Left ventricle myocardium inferior (tissue), 1 donor: ENCODE data around the gene ZCCHC8. TPM values are rescaled to one million over a fixed set of nuclear protein-coding genes. Genes with fewer than 3 reads are reported as not detected.
"Not testable (repeated sequence)": the region's sequence is repeated elsewhere in the genome, so short reads cannot be mapped to it uniquely, and the experiment has no call there.

ENCODE experiments used
- DNase-seq: peaks from one replicate; pipeline ENCODE4 v3.0.0-alpha.2; 2020
- H3K27ac ChIP-seq: fragments of 200-600 bp; replicated peaks from 2 replicates; pipeline ENCODE4 v1.8.0; 2021
- H3K27me3 ChIP-seq: fragments of 200-600 bp; 2 replicates; pipeline ENCODE4 v1.8.0; 2021; ENCODE audit warnings: low read depth
- H3K36me3 ChIP-seq: fragments of 200-600 bp; 2 replicates; pipeline ENCODE4 v1.8.0; 2021
- H3K4me1 ChIP-seq: fragments of 200-600 bp; 2 replicates; pipeline ENCODE4 v1.8.0; 2021
- H3K4me3 ChIP-seq: fragments of 200-600 bp; 2 replicates; pipeline ENCODE4 v1.8.0; 2021; ENCODE audit warnings: mild to moderate bottlenecking, moderate library complexity
- H3K9me3 ChIP-seq: fragments of 200-600 bp; replicated peaks from 2 replicates; pipeline ENCODE4 v1.8.0; 2021
- CTCF ChIP-seq: fragments of 200-600 bp; IDR thresholded peaks from 2 replicates; pipeline ENCODE4 v1.8.0; 2021; ENCODE audit warnings: antibody characterized with exemption, mild to moderate bottlenecking, borderline replicate concordance
- intact Hi-C: fragments of 100-400 bp; cut with micrococcal nuclease; formaldehyde crosslinking; loops from one replicate; pipeline ENCODE4 v1.11.0; 2022
- total RNA-seq: library from RNA; stranded (reverse); fragmentation: NEBNext Ultra II Directional; extraction: Animal tissue kit (Norgen Biotek cat#: 25700); gene quantifications from one replicate; pipeline ENCODE4 v1.2.1, GENCODE V29; 2021
- donor health status: DM: no; HTN: yes; CAD: no; lungs with severe emphysema.

Gene ZCCHC8
- total RNA-seq, 1 donor from 2014 or later: 8.4 TPM

- DNase-seq: no peak
- Histone ChIP-seq H3K27ac (no peak overlapping the region), H3K4me3 (no peak overlapping the region), H3K36me3 (no peaks in the 10 kb centered on the region), H3K4me1 (no peaks in the 10 kb centered on the region), H3K9me3 (no peaks in the 10 kb centered on the region), H3K27me3 (no peaks in the 10 kb centered on the region)
- no peak for TF ChIP-seq CTCF
- intact Hi-C loops: no loop called here
These were observed 46.0 kb downstream of the ZCCHC8 start for GRCh38 chr12:122454739-122455138.

GRCh38 chr12:122454250-122454721 is 46.4 kb downstream of the ZCCHC8 start:
- H3K27ac ChIP-seq: no peak overlapping the region
- H3K4me1 ChIP-seq: no peaks in the 10 kb centered on the region
- no peaks in the 10 kb centered on the region for H3K36me3 ChIP-seq
- no peaks in the 10 kb centered on the region for H3K27me3 ChIP-seq
- no peak for DNase-seq
- intact Hi-C loops: no loop called here
- H3K4me3 ChIP-seq: no peak overlapping the region
- no peaks in the 10 kb centered on the region for H3K9me3 ChIP-seq
- TF ChIP-seq CTCF: no peak

GRCh38 chr12:122452701-122453285 is 47.9 kb downstream of the ZCCHC8 start:
- no peak for DNase-seq
- TF ChIP-seq CTCF: no peak
- Histone ChIP-seq H3K36me3 (no peaks in the 10 kb centered on the region), H3K27ac (no peak overlapping the region), H3K27me3 (no peaks in the 10 kb centered on the region), H3K4me3 (no peak overlapping the region), H3K9me3 (no peaks in the 10 kb centered on the region), H3K4me1 (no peaks in the 10 kb centered on the region)
- intact Hi-C loops: no loop called here

GRCh38 chr12:122449317-122449716 is 51.4 kb downstream of the ZCCHC8 start:
- no peak overlapping the region for H3K4me3 ChIP-seq
- no peaks in the 10 kb centered on the region for H3K9me3 ChIP-seq
- H3K4me1 ChIP-seq: no peaks in the 10 kb centered on the region
- intact Hi-C loops: no loop called here
- DNase-seq: no peak
- H3K27me3 ChIP-seq: no peaks in the 10 kb centered on the region
- H3K36me3 ChIP-seq: no peaks in the 10 kb centered on the region
- TF ChIP-seq CTCF: no peak
- H3K27ac ChIP-seq: no peak overlapping the region

GRCh38 chr12:122447825-122448224 is 52.9 kb downstream of the ZCCHC8 start:
- H3K4me3 ChIP-seq, H3K27me3 ChIP-seq, H3K36me3 ChIP-seq, H3K4me1 ChIP-seq, DNase-seq, H3K9me3 ChIP-seq, H3K27ac ChIP-seq, intact Hi-C loops: not testable (repeated sequence)

GRCh38 chr12:122446390-122446789 is 54.3 kb downstream of the ZCCHC8 start:
- H3K27ac ChIP-seq, H3K9me3 ChIP-seq, H3K4me1 ChIP-seq, H3K36me3 ChIP-seq, H3K4me3 ChIP-seq, H3K27me3 ChIP-seq, DNase-seq, intact Hi-C loops: not testable (repeated sequence)

GRCh38 chr12:122444071-122444470 is 56.7 kb downstream of the ZCCHC8 start:
- H3K9me3 ChIP-seq, H3K4me1 ChIP-seq, DNase-seq, intact Hi-C loops, H3K27me3 ChIP-seq, H3K36me3 ChIP-seq, H3K4me3 ChIP-seq, H3K27ac ChIP-seq: not testable (repeated sequence)

- intact Hi-C loops, H3K27me3 ChIP-seq, H3K4me3 ChIP-seq, H3K27ac ChIP-seq, H3K4me1 ChIP-seq, H3K9me3 ChIP-seq, DNase-seq, H3K36me3 ChIP-seq: not testable (repeated sequence)
These were observed 61.9 kb downstream of the ZCCHC8 start for GRCh38 chr12:122438822-122439221.
